HL-60 (cell line): ENCODE results near the gene ATP5PF.

Source experiments
- SPI1 ChIP-seq: IDR thresholded peaks from 2 replicates; pipeline ENCODE4 v1.6.1; 2012; ENCODE audit warnings: low read depth, mild to moderate bottlenecking, borderline replicate concordance
- TF ChIP-seq, protein P1 (sequence below): IDR thresholded peaks from one replicate; pipeline ENCODE4 v1.5.1; 2011; ENCODE audit warnings: low read length, control low read depth, inconsistent platforms; ENCODE audit not compliant: insufficient read depth

DNA sequence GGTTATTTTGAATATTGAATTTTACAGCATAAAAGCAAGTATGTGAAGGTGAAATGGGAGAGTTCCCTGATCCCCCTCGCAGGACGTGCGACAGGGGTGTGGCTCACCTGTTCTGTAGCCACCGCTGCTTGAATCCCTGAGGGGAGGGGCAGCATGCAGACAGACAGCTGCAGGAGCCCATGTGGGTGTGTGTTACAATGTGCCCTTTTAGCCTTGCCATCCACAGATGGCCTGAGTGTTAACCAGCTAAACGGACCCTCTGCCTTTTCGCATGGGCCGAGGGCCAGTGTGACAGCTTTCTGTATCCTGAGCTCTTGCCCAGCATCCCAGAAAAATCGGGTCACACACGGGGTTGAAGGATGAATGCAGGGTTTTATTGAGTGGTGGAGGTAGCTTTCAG is 52.3 kb downstream of the ATP5PF start:
- TF ChIP-seq, protein P1, sequence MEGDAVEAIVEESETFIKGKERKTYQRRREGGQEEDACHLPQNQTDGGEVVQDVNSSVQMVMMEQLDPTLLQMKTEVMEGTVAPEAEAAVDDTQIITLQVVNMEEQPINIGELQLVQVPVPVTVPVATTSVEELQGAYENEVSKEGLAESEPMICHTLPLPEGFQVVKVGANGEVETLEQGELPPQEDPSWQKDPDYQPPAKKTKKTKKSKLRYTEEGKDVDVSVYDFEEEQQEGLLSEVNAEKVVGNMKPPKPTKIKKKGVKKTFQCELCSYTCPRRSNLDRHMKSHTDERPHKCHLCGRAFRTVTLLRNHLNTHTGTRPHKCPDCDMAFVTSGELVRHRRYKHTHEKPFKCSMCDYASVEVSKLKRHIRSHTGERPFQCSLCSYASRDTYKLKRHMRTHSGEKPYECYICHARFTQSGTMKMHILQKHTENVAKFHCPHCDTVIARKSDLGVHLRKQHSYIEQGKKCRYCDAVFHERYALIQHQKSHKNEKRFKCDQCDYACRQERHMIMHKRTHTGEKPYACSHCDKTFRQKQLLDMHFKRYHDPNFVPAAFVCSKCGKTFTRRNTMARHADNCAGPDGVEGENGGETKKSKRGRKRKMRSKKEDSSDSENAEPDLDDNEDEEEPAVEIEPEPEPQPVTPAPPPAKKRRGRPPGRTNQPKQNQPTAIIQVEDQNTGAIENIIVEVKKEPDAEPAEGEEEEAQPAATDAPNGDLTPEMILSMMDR = no peak
- no peak for TF ChIP-seq SPI1
